GM18951 (cell line): ENCODE data around the gene ALG9.
"Not testable (repeated sequence)": the region's sequence is repeated elsewhere in the genome, so short reads cannot be mapped to it uniquely, and the experiment has no call there.

Experiments used
- POLR2A ChIP-seq: IDR thresholded peaks from 4 replicates; pipeline ENCODE4 v1.6.1; 2011; ENCODE audit warnings: mild to moderate bottlenecking; ENCODE audit not compliant: insufficient read length, insufficient read depth; ENCODE audit errors: extremely low read depth
- in situ Hi-C: fragments of 300-500 bp; cut with MboI; formaldehyde crosslinking; loops from one replicate; pipeline ENCODE4 v1.12.0; 2022; ENCODE audit warnings: low sequenced_read_pairs, mixed read lengths, inconsistent platforms; ENCODE audit not compliant: unreplicated experiment

Gene ALG9

GRCh38 chr11:111792314-111792713, 79.1 kb downstream of the ALG9 start:
- TF ChIP-seq POLR2A: no peak
- in situ Hi-C loops: no loop called here

DNA sequence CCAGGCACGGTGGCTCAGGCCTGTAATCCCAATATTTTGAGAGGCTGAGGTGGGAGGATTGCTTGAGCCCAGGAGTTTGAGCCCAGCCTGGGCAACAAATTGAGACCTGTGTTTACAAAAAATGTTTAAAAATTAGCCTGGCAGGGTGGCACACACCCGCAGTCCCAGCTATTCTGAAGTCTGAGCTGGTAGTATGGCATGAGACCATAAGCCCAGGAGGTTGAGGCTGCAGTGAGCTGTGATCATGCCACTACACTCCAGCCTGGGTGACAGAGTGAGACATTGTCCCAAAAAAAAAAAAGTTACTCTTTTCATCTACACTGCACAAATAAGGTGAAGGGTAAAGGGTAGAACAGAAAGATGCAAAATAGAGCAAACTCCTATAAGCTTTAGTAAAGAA, 82.9 kb downstream of the ALG9 start:
- in situ Hi-C loops: loop anchor here (10.0 kb wide), 1 partner anchor 46 kb away; no protein-coding TSS in a partner anchor

GRCh38 chr11:111788051-111788450, 83.3 kb downstream of the ALG9 start:
- in situ Hi-C loops: loop anchor here (10.0 kb wide), 1 partner anchor 47 kb away; no protein-coding TSS in a partner anchor
- TF ChIP-seq POLR2A: no peak

More for the DNA sequence above, 82.9 kb downstream of the ALG9 start:
- TF ChIP-seq POLR2A: no peak

DNA sequence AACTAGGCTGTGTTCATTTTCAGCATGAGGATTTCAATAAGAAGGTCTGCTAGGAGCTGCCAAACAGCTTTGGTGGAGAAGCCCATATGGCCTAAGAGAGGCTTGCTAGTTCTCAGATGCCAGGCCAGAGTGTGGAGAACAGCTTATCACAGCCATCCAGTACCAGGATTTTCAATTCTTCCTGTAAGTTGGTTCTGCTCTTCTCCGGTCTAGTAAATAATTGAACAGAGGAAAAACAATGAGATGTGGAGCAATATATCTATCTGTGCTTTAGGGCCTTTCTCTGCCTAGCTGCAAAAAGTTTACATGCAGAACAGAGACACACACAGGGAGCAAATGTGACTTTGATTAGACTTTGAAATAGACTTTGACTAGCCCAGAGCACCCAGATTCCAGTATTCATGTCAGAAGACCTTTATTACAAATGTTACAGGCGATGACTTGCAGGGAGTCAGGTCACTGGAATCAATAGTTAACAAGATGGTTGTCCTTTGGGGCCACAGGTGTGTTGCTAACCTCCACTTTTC, 85.4 kb downstream of the ALG9 start:
- in situ Hi-C loops: loop anchor here (10.0 kb wide), 1 partner anchor 49 kb away; no protein-coding TSS in a partner anchor
- TF ChIP-seq POLR2A: no peak

DNA sequence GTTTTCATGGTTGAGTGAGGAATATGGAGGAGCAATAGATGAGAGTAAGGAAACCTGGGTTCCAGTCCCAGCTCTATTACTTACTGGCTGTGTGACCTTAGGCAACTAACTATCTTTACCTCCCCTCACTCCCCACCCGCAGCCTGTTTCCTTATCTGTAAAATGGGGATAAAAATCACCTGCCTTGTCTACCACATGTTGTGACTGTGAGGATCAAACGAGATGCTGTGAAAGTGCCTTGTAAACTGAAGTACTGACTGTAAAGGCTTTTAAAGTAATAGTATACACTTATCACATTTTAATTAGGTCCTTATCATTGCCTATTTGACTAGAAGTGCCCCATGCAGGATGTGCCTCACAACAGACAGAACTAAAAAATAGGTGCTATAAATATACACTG, 86.3 kb downstream of the ALG9 start:
- in situ Hi-C loops: loop anchor here (10.0 kb wide), 1 partner anchor 50 kb away; no protein-coding TSS in a partner anchor
- TF ChIP-seq POLR2A: no peak

GRCh38 chr11:111784311-111784710, 87.1 kb downstream of the ALG9 start:
- in situ Hi-C loops: loop anchor here (10.0 kb wide), 1 partner anchor 50 kb away; no protein-coding TSS in a partner anchor

- in situ Hi-C loops: loop anchor here (10.0 kb wide), 1 partner anchor 53 kb away; no protein-coding TSS in a partner anchor
- TF ChIP-seq POLR2A: no peak
Measured at GRCh38 chr11:111782109-111782741, 89.2 kb downstream of the ALG9 start.

GRCh38 chr11:111779118-111779517, 92.3 kb downstream of the ALG9 start:
- in situ Hi-C loops: no loop called here
- no peak for TF ChIP-seq POLR2A

DNA sequence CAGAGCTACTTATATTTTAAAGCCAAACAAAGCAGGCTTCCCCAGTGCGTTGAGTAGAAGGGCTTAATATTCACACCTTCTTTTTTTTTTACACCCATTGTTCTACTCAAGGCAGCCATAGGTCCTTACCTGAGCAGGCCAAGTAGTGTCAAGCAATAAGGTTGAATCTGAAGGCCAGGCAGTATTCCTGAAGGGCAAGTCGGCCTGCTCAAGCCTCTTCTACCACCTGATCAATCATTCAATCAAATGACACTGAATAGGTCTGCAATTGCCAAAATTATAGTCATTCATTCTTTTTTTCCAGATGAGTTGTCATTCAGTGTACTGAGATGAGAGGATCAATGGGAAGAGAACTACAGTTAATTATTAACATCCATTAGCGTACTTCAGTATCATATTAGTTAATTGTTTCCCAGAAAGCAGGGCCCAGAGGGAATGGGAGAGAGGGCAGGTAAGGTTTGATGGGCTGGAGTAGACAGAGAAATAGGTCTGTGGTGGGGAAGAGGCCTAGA, 93.3 kb downstream of the ALG9 start:
- in situ Hi-C loops: no loop called here
- TF ChIP-seq POLR2A: no peak

- in situ Hi-C loops: no loop called here
- no peak for TF ChIP-seq POLR2A
Measured at GRCh38 chr11:111777094-111778046, 94.0 kb downstream of the ALG9 start.

- in situ Hi-C loops: no loop called here
- no peak for TF ChIP-seq POLR2A
Measured at GRCh38 chr11:111776398-111777093, 94.8 kb downstream of the ALG9 start.

DNA sequence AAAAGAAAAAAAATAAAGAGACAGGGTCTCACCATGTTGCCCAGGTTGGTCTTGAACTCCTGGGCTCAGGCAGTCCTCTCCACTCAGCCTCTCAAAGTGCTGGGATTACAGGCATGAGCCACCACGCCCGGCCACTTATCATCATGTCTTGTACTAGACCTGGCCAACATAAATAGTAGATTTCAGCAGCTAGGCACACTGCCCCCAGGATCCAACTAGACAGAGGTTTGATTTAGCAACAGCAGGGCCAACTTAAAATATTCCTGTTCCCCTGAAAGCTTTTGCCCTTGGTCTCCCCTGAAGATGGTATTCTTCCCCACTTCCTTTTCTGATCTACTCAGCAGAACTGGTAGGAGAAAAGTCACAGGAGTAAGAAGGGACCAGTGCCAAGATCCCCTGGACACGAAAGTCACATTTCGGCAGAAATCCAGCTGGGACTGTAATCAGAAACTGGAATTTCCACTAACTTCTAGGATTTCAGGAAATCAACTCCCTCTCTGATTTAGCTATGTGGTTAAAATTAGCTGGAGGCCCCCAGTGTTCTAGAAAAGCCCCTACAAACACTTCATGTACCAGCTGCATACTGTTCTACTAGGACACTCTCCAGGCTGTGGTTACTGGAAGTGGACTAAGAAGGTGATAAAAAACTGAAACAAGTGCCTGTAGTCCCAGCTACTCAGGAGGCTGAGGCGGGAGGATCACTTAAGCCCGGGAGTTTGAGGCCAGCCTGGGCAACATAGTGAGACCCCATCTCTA, 96.2 kb downstream of the ALG9 start:
- in situ Hi-C loops: no loop called here
- TF ChIP-seq POLR2A: no peak

- TF ChIP-seq POLR2A: no peak
- in situ Hi-C loops: no loop called here
Measured at GRCh38 chr11:111772535-111772934, 98.8 kb downstream of the ALG9 start.

- in situ Hi-C loops: not testable (repeated sequence)
Measured at GRCh38 chr11:111771205-111771604, 100.2 kb downstream of the ALG9 start.
